Embryonic facial prominence (tissue), 1 donor: Measurements from ENCODE around the gene KRT6B.
"Not testable (repeated sequence)": the region's sequence is repeated elsewhere in the genome, so short reads cannot be mapped to it uniquely, and the experiment has no call there.

Experiments used
- DNase-seq: peaks from one replicate; pipeline ENCODE4 v3.0.0-alpha.2; 2016; ENCODE audit errors: extremely low spot score

Gene KRT6B

DNA sequence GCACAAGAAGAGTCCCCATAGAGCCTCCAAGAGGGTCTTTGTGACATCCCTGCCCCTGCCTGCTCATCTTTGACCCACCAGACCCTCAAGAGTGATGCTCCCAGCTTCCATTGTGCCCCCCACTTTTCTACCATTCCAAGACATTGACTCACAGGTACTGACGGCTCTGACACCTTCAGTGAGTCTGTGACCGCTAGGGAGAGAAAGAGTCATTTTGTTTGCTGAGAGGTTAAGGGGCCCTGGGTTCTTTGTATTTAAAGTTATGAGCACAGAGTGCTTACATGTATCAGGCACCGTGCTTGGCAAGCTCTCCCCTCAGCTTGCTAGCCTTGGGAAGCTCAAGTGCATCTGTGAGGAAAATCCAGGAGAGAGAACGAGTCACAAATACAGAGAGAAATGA is 38.7 kb downstream of the KRT6B start:
- DNase-seq = no peak

GRCh38 chr12:52411815-52412214 is 40.1 kb downstream of the KRT6B start:
- no peak for DNase-seq

GRCh38 chr12:52410589-52411248 is 41.2 kb downstream of the KRT6B start:
- DNase-seq = not testable (repeated sequence)

GRCh38 chr12:52407918-52408317 is 44.0 kb downstream of the KRT6B start:
- no peak for DNase-seq

DNA sequence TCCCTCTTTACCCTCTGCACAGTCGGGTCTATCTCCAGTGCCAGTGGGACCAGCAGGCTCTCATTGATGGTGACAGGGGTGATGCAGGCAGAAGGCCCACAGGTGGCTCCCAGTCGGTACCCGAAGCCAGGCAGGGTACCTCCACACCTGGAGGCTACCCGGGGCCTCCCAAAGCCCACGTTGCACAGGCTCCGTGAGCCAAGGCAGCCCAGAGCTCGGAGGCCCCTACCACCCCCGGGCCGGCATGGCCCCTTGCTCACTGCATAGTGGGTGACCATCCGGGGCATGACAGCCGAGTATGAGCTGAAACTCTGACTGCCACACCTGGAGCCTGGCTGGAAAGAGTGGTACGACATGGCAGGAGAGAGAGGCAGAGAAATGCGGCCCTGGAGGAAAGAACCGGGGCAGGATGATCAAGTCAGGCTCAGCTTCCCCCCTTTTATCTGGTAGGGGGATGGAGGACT is 46.0 kb downstream of the KRT6B start, which contains the start of gene KRT82:
KRT82 (minus strand) TSS at position 414 of the 464 bp plus-strand sequence; CDS start at position 356, 58 bp downstream.
- DNase-seq = no peak

- DNase-seq = no peak
These were observed 47.0 kb downstream of the KRT6B start for GRCh38 chr12:52404951-52405350.

- no peak for DNase-seq
These were observed 48.4 kb downstream of the KRT6B start for GRCh38 chr12:52403561-52403960.

DNA sequence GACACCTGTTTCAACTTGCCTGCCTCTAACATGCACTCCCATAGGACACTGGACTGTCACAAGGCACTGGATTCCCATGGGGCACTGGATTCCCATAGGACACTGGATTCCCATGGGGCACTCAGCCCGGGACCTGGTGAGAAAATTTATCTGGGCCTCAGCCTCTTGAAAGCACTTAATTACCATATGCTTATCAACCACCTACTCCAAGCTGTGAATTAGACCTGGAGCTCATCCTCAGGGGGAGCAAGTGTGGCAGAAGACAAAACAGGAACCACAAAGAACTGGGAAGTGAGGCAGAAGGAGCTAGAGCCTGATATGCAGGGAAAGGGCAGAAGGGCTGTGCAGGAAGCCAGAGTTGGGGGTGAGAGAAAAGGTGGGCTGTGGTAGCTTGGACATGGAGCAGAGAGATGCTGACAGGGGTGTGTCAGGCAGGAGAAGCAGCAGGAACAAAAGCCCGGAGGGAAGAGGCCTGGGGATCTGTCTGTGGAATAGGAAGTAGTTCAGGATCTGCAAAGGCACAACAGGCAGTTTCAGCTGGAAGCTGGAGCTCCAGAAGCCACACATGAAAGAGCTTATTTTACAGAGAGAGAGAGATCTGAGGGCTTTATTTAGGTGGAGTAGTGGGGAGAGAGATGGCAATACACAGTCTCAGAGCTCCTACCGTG is 48.9 kb downstream of the KRT6B start:
- no peak for DNase-seq

- DNase-seq = no peak
These were observed 49.6 kb downstream of the KRT6B start for GRCh38 chr12:52402377-52402776.

DNA sequence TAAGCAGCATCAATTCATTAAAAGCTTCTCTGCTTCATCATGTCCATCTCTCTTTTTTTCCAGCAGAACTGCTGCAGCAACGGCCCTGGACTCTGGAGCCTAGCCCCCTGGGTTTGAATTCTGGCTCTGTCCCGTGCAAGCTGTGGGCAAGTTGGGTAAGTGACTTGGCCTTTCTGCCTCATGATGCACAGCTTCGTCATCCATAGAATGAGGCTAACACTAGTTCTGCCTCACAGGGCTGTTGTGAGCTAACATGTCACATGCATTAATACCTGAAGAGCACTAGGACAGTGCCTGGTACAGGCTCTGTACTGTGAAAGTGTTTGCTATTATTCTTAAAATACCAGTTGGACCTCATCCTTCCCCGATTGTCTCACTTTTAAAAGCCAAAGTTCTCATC is 50.0 kb downstream of the KRT6B start:
- DNase-seq = no peak

GRCh38 chr12:52401526-52401925 is 50.4 kb downstream of the KRT6B start:
- DNase-seq = no peak

- DNase-seq = no peak
These were observed 51.0 kb downstream of the KRT6B start for GRCh38 chr12:52400906-52401305.

- no peak for DNase-seq
These were observed 52.2 kb downstream of the KRT6B start for GRCh38 chr12:52399756-52400155.

DNA sequence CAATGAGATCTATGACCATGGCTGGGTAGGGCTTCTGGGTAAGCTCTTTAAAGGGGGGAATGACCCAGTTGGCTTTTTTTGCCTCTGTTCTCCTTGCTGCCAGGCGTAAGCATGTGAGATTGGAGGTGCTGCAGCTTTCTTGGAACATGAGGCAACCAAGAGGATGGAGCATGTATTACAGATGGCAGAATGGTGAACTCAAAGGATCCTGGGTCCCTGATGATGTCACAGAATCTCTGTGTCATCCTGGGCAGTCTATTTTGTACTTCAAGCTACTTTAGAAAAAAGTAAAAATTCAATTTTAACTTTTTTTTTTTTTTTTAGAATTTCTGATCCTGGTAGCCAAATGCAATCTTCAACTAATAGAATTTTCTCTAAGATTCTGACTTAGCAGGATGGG is 53.8 kb downstream of the KRT6B start:
- DNase-seq = no peak

GRCh38 chr12:52396656-52397055 is 55.3 kb downstream of the KRT6B start:
- no peak for DNase-seq
